GM18951 (cell line): ENCODE measurements around the gene PIP5K1B.

ENCODE experiments used
- POLR2A ChIP-seq: IDR thresholded peaks from 4 replicates; pipeline ENCODE4 v1.6.1; 2011; ENCODE audit warnings: mild to moderate bottlenecking; ENCODE audit not compliant: insufficient read length, insufficient read depth; ENCODE audit errors: extremely low read depth
- in situ Hi-C: fragments of 300-500 bp; cut with MboI; formaldehyde crosslinking; loops from one replicate; pipeline ENCODE4 v1.12.0; 2022; ENCODE audit warnings: low sequenced_read_pairs, mixed read lengths, inconsistent platforms; ENCODE audit not compliant: unreplicated experiment

PIP5K1B gene

GRCh38 chr9:68775003-68775730 is 70.1 kb downstream of the PIP5K1B start:
- in situ Hi-C loops: no loop called here
- TF ChIP-seq POLR2A: no peak

DNA sequence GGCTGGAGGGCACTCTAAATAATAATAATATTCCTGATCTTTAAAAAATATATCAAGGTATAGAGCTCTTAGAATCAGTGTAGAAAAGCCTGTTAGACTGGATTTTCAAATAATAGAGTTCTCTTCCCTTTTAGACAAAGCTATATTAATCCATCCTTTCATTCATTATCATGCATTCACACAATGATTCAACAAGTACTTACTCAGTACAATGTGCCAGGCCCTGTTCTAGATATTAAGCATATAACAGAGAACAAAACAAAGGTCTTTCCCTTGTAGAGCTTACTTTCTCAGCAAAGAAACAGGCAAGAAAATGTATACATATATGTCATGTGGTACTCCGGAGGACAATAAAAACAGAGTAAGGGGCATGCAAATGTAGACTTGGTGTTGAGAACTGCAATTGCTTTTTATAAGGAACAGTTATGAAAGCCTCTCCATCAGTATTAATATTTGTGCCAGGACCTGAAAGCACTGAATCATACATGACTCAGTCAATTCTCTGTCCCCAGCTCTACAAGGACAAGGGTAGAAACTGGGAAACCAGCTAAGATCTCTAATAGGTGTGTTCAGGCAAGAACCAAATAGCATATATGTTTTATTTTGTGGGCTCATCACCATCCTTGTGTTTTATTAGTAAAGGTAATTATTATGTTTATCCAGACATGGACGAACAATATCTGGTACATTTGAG is 72.2 kb downstream of the PIP5K1B start:
- no peak for TF ChIP-seq POLR2A
- in situ Hi-C loops: no loop called here

DNA sequence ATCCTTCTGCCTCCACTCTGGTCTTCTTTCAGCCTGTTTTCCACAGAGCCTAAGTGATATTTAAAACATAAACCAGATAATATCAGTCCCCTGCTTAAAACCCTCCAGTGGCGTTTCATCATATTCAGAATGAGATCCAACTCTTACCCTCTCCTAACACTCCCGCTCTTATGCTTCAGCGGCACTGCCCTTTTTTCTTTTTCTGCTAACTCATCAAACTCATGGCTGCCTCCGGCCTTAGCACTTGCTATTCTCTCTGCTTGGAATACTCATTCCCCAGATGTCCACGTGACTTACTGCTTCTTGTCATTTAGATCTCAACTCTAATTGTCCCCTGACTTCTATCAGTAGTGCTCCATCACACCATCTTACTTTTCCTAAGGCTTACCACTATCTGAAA is 73.6 kb downstream of the PIP5K1B start:
- in situ Hi-C loops: no loop called here
- TF ChIP-seq POLR2A: no peak

DNA sequence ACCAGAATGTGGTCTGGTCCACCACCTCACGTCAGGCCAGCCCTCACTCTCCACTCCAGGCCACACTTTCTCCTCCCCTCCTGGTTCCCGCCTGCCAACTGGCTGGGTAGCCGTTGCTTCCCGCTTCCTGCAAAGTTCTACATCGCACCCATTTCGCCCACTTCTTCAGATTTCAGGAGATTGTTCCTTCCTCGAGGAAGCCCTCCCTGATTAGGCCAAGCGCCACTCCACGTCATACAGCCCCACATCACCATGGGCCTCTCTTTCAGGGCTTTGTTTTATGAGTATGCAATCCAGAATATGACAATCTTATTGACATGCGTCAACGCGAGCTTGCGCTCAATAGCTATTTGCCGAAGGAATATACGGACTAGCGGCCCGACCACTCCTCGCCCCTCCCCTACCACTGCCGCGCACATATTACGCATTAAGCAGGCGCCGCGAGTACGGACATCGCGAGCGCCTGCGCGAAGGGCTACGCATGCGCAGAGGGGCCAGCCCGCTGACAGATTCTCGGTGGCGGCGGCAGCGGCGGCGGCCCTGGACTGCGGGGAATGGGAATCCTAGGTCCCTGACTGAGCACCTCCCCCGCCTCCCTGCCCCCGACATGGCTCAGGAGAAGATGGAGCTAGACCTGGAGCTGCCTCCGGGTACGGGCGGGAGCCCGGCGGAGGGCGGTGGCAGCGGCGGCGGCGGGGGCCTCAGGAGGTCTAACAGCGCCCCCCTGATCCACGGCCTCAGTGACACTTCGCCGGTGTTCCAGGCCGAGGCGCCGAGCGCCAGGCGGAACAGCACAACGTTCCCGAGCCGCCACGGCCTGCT is 74.7 kb downstream of the PIP5K1B start:
- peak; percentile 87 for TF ChIP-seq POLR2A
- in situ Hi-C loops: no loop called here

- in situ Hi-C loops: no loop called here
- TF ChIP-seq POLR2A: no peak
Measured at GRCh38 chr9:68780380-68780712, 75.3 kb downstream of the PIP5K1B start.

GRCh38 chr9:68780720-68781119 is 75.7 kb downstream of the PIP5K1B start:
- in situ Hi-C loops: no loop called here
- TF ChIP-seq POLR2A: no peak

DNA sequence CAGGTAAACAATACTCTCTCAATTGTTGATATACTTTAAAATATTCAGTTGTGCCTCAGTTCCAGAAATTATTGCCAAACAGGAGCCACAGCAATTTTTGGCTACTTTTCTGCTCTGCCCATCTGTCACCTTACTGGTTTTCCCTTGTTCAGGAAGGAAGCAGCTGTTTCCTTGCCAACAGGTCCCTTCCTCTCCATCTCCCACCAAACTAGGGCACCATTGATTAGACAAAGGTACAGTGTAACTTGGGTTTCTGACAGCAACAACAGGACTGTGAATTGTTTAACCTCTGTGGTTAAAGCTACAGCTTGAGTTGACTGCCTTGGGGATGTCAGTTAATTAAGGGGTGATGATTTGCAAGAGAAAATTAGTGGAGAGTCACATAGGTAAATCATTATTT is 76.9 kb downstream of the PIP5K1B start:
- in situ Hi-C loops: no loop called here

GRCh38 chr9:68782546-68782945 is 77.5 kb downstream of the PIP5K1B start:
- no peak for TF ChIP-seq POLR2A
- in situ Hi-C loops: no loop called here

More for the DNA sequence above, 76.9 kb downstream of the PIP5K1B start:
- TF ChIP-seq POLR2A: no peak

- in situ Hi-C loops: no loop called here
- no peak for TF ChIP-seq POLR2A
Measured at GRCh38 chr9:68785965-68786364, 80.9 kb downstream of the PIP5K1B start.

DNA sequence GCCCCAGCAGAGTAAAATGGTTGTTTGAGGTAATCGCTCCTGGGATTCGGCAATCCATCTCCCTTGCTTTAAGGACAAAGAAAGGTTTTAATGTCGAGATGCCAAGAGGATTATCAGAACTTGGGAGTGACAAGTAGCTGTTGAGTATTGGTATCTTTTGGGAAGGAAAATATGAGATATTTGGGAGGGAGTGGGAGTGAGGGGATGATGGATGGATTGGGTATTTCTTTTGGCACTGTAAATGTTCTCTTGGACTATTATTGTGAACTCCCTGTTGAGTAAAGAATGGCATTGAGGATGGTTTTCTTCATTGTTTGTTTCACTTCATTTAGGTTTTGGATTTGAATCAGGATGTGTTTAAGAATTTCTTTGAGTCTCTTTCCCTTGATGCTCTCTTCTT is 86.1 kb downstream of the PIP5K1B start:
- in situ Hi-C loops: no loop called here
- TF ChIP-seq POLR2A: no peak

DNA sequence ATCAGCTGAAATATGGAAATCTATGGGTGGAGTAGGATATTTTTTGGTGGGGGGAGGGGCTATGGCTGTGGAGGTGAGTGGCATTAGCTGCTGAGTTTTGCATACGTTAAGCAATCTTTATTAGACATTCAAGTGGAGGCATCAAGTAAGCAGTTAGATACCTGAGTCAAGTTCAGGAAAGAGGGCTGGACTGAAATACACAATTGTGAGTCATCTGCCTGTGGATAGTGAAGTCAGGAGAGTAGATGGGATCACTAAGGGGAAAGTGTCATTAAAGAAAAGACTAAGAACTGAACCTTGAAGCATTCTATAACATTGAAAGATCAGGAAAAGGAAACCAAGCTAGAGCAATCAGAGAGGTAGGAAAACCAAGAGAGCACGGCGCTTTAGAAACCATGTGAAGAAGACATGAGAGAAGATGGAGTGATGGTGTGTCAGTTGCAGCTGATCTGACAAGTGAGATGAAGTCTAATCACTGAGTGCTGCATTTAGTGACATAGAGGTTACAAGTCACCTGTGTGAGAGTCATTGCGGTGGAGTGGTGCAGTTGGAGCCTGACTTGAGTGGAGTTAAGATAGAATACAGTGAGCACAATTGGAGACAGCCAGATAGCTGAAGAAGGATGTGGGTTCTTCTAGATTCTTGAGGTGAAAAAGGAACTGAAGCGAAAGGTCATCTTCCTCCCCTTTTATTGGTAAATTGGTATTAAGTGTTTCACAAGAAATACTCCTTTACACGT is 88.7 kb downstream of the PIP5K1B start:
- in situ Hi-C loops: no loop called here
- TF ChIP-seq POLR2A: no peak

GRCh38 chr9:68794898-68795297 is 89.9 kb downstream of the PIP5K1B start:
- TF ChIP-seq POLR2A: no peak
- in situ Hi-C loops: no loop called here

DNA sequence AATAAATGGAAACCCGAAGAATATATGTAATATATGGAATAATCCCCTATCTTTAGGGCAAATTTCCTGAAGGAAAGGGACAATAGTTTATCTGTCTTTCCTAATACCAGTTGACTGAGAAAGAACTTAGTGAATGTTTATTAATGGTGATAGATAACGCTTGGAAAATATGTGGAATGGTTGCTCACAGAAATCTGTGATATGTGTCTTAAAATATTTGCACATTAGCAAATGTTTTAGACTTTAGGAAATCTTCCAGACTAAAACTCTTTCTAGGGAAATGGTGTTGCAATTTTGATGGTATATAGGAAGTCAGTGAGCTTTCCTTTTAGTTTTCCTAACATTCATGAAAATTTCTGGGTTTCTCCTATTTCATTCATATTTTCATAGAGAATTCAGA is 90.4 kb downstream of the PIP5K1B start:
- TF ChIP-seq POLR2A: no peak
- in situ Hi-C loops: no loop called here

GRCh38 chr9:68797116-68797515 is 92.1 kb downstream of the PIP5K1B start:
- no peak for TF ChIP-seq POLR2A
- in situ Hi-C loops: no loop called here
